Keratinocyte (primary cell): ENCODE results near the gene MFSD6. TPM values are rescaled to one million over a fixed set of nuclear protein-coding genes. Genes with fewer than 3 reads are reported as not detected.

ENCODE experiments used
- DNase-seq: peaks from one replicate; pipeline ENCODE4 v3.0.0-alpha.2; 2011; ENCODE audit warnings: low read depth, missing footprints, low spot score
- FAIRE-seq: peaks from 2 replicates; lab custom pipeline; 2011; peaks lifted over from hg19 to GRCh38; lab: Jason Lieb, UNC
- H2AFZ ChIP-seq: 2 replicates; pipeline ENCODE4 v1.6.0; 2012; ENCODE audit warnings: low read length, control low read depth, inconsistent platforms; ENCODE audit not compliant: control insufficient read depth
- H3K27ac ChIP-seq: 2 replicates; pipeline ENCODE4 v1.5.1; 2011; ENCODE audit warnings: low read length; ENCODE audit not compliant: control insufficient read depth, insufficient read depth
- H3K27me3 ChIP-seq: 3 replicates; pipeline ENCODE4 v1.6.0; 2011; ENCODE audit warnings: low read length; ENCODE audit not compliant: control insufficient read depth, insufficient read depth; ENCODE audit errors: extremely low read depth
- H3K36me3 ChIP-seq, 2 experiments: 2 replicates in 1 of 2; 3 replicates in 1 of 2; pipeline ENCODE4 v1.5.1; 2011; ENCODE audit warnings: low read length in 2 of 2, mild to moderate bottlenecking in 1 of 2; ENCODE audit not compliant: control insufficient read depth in 2 of 2, insufficient read depth in 2 of 2; ENCODE audit errors: extremely low read depth in 1 of 2
- H3K4me1 ChIP-seq: 3 replicates; pipeline ENCODE4 v1.5.1; 2011; ENCODE audit warnings: low read length; ENCODE audit not compliant: control insufficient read depth, insufficient read depth; ENCODE audit errors: extremely low read depth
- H3K4me2 ChIP-seq: 3 replicates; pipeline ENCODE4 v1.6.0; 2011; ENCODE audit warnings: low read depth, low read length; ENCODE audit not compliant: control insufficient read depth, insufficient read depth; ENCODE audit errors: extremely low read depth
- H3K4me3 ChIP-seq, 3 experiments: fragments of 200-600 bp in 1 of 3; sonication (generic) in 1 of 3; 2 replicates in 2 of 3; 3 replicates in 1 of 3; pipeline ENCODE4 v1.5.1; 2011 to 2016; ENCODE audit warnings: low read length in 3 of 3, mild to moderate bottlenecking in 3 of 3, control low read depth in 2 of 3, inconsistent platforms in 1 of 3, low read depth in 1 of 3, mixed read lengths in 1 of 3, mixed run types in 1 of 3, moderate library complexity in 1 of 3; ENCODE audit not compliant: control insufficient read depth in 2 of 3, insufficient read depth in 2 of 3; ENCODE audit errors: extremely low read depth in 1 of 3
- H3K79me2 ChIP-seq: 2 replicates; pipeline ENCODE4 v1.6.0; 2012; ENCODE audit warnings: low read length; ENCODE audit not compliant: control insufficient read depth, insufficient read depth
- H3K9ac ChIP-seq: 3 replicates; pipeline ENCODE4 v1.6.0; 2011; ENCODE audit warnings: low read length; ENCODE audit not compliant: control insufficient read depth, insufficient read depth; ENCODE audit errors: extremely low read depth
- H3K9me1 ChIP-seq: 3 replicates; pipeline ENCODE4 v1.6.0; 2011; ENCODE audit warnings: low read length; ENCODE audit not compliant: control insufficient read depth, insufficient read depth; ENCODE audit errors: extremely low read depth
- H3K9me3 ChIP-seq: 2 replicates; pipeline ENCODE4 v1.5.1; 2012; ENCODE audit warnings: low read depth, low read length; ENCODE audit not compliant: control insufficient read depth
- H4K20me1 ChIP-seq: 3 replicates; pipeline ENCODE4 v1.6.0; 2011; ENCODE audit warnings: low read length; ENCODE audit not compliant: control insufficient read depth, insufficient read depth; ENCODE audit errors: extremely low read depth
- CTCF ChIP-seq, 3 experiments: IDR thresholded peaks in 1 of 3; conservative IDR thresholded peaks in 1 of 3; optimal IDR thresholded peaks in 1 of 3; 2 replicates in 2 of 3; 3 replicates in 1 of 3; pipeline versions ENCODE3 to v1.5.1; 2011; ENCODE audit warnings: low read length in 3 of 3, mild to moderate bottlenecking in 3 of 3, moderate library complexity in 2 of 3, control low read depth in 1 of 3, inconsistent platforms in 1 of 3; ENCODE audit not compliant: insufficient read depth in 2 of 3; ENCODE audit errors: extremely low read depth in 1 of 3
- EZH2 ChIP-seq: IDR thresholded peaks from one replicate; pipeline ENCODE4 v1.6.1; 2012; ENCODE audit warnings: inconsistent platforms, mild to moderate bottlenecking, low read length, moderate library complexity
- dilution Hi-C: fragments of 300-500 bp; cut with MboI; formaldehyde crosslinking; loops from one replicate; pipeline ENCODE4 v1.7.0; 2020; ENCODE audit warnings: low sequenced_read_pairs; ENCODE audit not compliant: extremely low pct_ligation_motif_present
- polyA plus RNA-seq, 5 experiments: library from polyadenylated mRNA; depleted of rRNA in 3 of 5; stranded (reverse) in 3 of 5; stranded (forward) in 1 of 5; unstranded in 1 of 5; fragments of >200 nt; gene quantifications; 1 replicate in 1 of 5; 2 replicates in 3 of 5; 3 replicates in 1 of 5; pipeline versions ENCODE4 v1.2.1 to v1.2.3, GENCODE V29; 2011 to 2012; ENCODE audit warnings: missing spikeins in 2 of 5, low read depth in 1 of 5, low replicate concordance in 1 of 5

Gene MFSD6
- polyA plus RNA-seq, 1 donor (not counting 4 experiments of a cell fraction or from before 2014, with no cell fraction given), result 11.0 TPM

GRCh38 chr2:190367091-190367490 lies 41.1 kb upstream of the MFSD6 start:
- H3K36me3 ChIP-seq, result no peaks in the 10 kb centered on the region
- FAIRE-seq, result no peak
- dilution Hi-C loops, result no loop called here

GRCh38 chr2:190369635-190370034 lies 38.5 kb upstream of the MFSD6 start:
- Histone ChIP-seq H3K9me1 (no peaks in the 10 kb centered on the region), H3K27me3 (no peaks in the 10 kb centered on the region), H3K36me3 (no peaks in the 10 kb centered on the region), H3K4me3 (no peak overlapping the region), H2AFZ (no peak overlapping the region), H3K9ac (no peak overlapping the region), H3K4me1 (no peaks in the 10 kb centered on the region), H3K27ac (no peak overlapping the region), H4K20me1 (no peaks in the 10 kb centered on the region), H3K79me2 (no peaks in the 10 kb centered on the region), H3K9me3 (no peaks in the 10 kb centered on the region), H3K4me2 (no peak overlapping the region)
- dilution Hi-C loops, result no loop called here
- DNase-seq (no peak), FAIRE-seq (no peak)
- TF ChIP-seq EZH2 (no peak), CTCF (optimal IDR thresholded peaks at IDR 0.05 in 1 of 3, IDR thresholded peaks at IDR 0.05 in 1 of 3, conservative IDR thresholded peaks at IDR 0.05 in 1 of 3; ENCODE audit: extremely low read depth in 1 of 3, insufficient read depth in 2 of 3, low read length in 3 of 3) (no peak)

More at GRCh38 chr2:190367091-190367490, 41.1 kb upstream of the MFSD6 start:
- H3K4me2 ChIP-seq, result no peak overlapping the region
- no peak overlapping the region for H3K9ac ChIP-seq
- H2AFZ ChIP-seq, result no peak overlapping the region
- H3K9me3 ChIP-seq, result no peaks in the 10 kb centered on the region
- H3K4me3 ChIP-seq, result no peak overlapping the region
- no peaks in the 10 kb centered on the region for H3K27me3 ChIP-seq
- no peak for DNase-seq
- no peak for TF ChIP-seq EZH2
- no peak for TF ChIP-seq CTCF (optimal IDR thresholded peaks at IDR 0.05 in 1 of 3, IDR thresholded peaks at IDR 0.05 in 1 of 3, conservative IDR thresholded peaks at IDR 0.05 in 1 of 3; ENCODE audit: extremely low read depth in 1 of 3, insufficient read depth in 2 of 3, low read length in 3 of 3)
- no peaks in the 10 kb centered on the region for H3K9me1 ChIP-seq
- no peaks in the 10 kb centered on the region for H3K4me1 ChIP-seq
- H3K27ac ChIP-seq, result no peak overlapping the region
- no peaks in the 10 kb centered on the region for H3K79me2 ChIP-seq
- no peaks in the 10 kb centered on the region for H4K20me1 ChIP-seq
